ENCODE data around the gene C9orf72. TPM values are rescaled to one million over a fixed set of nuclear protein-coding genes. Genes with fewer than 3 reads are reported as not detected.

The C9orf72 gene
- polyA plus RNA-seq, 12 donors, result 11.8 to 20.9 (median 16.2) TPM; not detected in 1

DNA sequence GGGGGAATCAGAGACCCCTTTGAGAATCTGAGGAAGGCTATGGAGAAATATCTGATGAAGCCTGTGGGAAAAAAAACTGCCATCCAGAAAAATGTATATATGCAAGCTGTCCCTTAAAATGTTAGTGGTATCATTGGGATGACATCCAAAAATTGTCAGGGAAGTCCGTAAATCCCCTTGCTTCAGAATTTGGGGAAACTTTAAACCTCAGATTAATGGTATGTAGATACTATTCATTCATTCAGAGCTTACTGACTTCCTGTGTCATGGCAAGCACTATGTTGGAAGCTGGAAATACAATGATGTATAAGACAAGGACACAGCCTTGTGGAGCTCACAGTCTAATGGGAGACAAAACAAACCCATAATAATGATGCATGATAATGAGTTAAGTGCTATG is 32.8 kb downstream of the C9orf72 start:
- DNase-seq, result no peak

- peak; percentile 76 for DNase-seq
Measured at GRCh38 chr9:27539479-27540441, 33.5 kb downstream of the C9orf72 start.

DNA sequence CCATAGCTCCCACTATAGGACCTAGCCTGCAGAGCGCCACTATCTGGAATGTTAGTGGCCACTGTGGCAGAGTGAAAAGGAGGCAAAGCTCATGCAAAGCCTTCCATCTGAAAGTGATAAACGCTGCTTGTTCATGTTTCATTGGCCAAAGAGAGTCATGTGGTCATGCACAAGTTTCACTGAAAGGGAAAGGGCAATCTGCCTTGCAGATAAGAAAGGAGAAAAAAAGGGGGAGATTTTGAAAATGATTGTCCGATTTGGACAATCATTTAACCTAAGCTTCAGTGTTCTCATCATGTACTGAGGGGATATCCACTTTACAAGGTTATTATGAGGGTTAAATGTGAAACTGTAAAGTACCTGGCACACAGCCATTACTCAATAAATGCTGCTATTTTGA is 34.6 kb downstream of the C9orf72 start:
- DNase-seq, result no peak

DNA sequence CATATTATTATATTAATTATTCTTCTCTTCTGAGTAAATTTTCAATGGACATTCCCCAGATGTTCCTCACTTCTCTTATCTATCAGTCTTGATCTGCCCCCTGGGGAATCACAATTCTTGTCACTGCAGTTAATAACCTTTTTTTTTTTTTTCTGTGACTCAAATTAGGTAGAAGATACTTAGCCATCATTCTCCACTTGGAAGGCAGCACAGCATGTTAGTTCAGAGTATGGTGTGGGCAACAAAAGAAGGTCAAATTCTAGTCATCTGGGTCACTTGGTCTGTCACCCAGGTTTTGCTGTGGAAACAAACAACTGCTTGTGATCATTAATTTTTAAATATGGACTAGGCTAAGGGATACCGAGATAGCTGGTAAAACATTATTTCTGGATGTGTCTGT is 35.5 kb downstream of the C9orf72 start:
- DNase-seq, result no peak

GRCh38 chr9:27537027-27537435 is 36.2 kb downstream of the C9orf72 start:
- no peak for DNase-seq

DNA sequence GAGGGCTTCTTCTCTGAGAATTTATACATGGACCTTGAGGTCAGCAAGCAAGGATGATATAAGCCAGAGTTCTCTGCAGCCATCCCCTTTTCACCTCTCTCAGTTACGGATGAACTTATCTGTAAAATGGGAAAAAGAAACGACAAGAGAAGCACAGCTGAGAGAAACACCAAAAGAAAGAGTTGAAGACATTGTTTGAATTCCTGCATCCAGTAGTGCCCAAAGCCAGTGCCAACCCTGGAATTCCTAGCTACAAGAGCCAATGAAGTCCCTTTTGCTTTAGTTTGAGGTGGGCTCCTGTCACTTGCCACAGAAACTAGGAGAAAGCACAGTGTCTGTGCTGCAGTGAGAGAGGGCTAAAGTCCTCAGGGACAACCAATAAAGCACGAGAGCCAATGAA is 37.1 kb downstream of the C9orf72 start:
- DNase-seq, result no peak

DNA sequence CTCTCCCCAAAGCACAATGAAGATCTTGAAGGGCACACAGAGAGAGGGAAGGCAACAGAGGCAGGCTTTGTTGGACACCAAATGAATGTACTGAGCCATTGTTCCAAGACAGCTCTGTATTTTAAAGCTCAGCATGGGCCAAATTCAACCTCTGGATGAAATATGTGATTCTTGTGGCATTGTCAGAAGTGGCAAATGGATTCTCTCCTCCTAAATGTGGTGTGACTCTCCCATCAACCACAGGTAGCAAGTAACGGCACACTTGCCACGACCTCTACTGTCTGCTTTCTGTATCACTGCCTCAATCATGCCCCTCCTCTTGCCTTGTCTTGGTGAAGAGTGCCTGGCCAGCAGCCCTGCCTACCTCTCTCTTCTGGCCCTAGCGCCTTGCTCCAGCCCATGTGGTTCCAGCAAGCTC is 37.6 kb downstream of the C9orf72 start:
- no peak for DNase-seq

GRCh38 chr9:27534658-27535209 is 38.5 kb downstream of the C9orf72 start:
- DNase-seq, result no peak

DNA sequence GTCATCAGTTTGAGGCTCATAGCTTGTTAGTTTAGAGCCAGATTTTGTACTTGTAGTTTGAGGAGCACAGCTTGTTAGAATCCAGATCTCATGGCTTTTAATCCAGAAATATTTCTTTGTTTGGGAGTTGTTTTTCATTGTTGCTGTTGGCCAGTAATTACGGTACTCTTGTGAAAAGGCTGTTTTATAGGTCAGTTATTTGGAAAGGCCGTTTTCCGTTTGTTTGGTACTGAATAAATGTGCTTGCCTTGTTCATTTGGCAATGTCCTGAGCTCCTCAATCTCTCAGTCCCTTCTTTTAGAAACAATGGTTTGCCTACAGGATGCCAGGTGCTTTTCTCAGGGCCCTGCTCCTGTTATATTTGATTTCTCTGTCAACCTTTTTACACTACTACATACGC is 39.1 kb downstream of the C9orf72 start:
- no peak for DNase-seq

GRCh38 chr9:27533311-27533710 is 40.0 kb downstream of the C9orf72 start:
- DNase-seq, result no peak

DNA sequence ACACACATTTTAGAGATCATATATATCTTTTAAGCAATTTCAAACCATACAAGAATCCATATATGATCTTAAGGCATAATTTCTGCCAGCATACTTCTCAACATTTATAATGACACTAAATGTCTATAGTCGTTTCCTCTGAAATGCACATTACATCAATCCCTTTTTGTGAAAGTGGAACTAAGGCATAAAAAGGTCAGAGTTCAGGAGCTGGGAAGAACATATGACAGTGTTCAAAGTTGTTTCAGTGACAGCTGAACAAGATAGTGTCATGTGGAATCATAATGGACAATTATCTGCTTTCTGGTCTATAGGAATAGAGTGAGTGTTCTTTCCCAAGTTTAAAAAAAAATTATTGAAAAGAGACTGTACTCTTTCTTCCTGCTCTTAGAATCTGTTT is 41.2 kb downstream of the C9orf72 start:
- no peak for DNase-seq

- DNase-seq, result no peak
Measured at GRCh38 chr9:27530915-27531755, 42.1 kb downstream of the C9orf72 start.

- DNase-seq, result peak; percentile 81
Measured at GRCh38 chr9:27529316-27530278, 43.7 kb downstream of the C9orf72 start, which contains the start of gene MOB3B. TSS of gene MOB3B (minus strand) at chr9:27529814. CDS start at chr9:27455550, 74,264 bp downstream.

GRCh38 chr9:27528886-27529315 is 44.4 kb downstream of the C9orf72 start:
- DNase-seq, result peak; percentile 59

GRCh38 chr9:27528076-27528885 is 45.0 kb downstream of the C9orf72 start:
- peak; percentile 65 for DNase-seq

DNA sequence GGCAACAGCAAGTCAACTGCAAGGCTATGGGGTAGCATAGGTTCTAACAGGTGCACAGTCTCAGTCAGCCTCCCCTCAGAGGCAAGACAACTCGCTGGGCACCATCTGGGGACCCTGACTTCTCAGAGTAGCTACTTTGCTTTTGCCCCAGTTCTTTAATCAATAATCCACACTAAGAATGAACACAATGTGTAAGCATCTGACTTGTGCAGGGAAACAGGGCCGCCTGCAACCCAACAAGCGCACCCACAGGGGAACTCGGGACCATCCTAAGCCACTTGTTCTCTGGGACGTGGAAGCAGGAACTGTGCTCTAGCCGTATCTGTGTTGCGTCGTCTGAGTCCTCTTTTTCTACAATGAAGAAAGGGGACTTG is 45.6 kb downstream of the C9orf72 start:
- no peak for DNase-seq

DNA sequence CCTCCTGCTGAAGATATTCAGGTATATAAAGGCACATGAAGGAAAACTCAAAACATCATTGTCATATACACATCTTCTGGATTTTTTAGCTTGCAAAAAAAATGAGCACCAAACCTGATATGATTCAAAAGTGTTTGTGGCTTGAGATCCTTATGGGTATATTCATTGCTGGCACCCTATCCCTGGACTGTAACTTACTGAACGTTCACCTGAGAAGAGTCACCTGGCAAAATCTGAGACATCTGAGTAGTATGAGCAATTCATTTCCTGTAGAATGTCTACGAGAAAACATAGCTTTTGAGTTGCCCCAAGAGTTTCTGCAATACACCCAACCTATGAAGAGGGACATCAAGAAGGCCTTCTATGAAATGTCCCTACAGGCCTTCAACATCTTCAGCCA is 49.0 kb downstream of the C9orf72 start, which contains the start of gene IFNK:
Gene IFNK (plus strand): TSS at position 55 of the 400 bp plus-strand sequence. CDS start 47 bp downstream, at position 102.
- no peak for DNase-seq

DNA sequence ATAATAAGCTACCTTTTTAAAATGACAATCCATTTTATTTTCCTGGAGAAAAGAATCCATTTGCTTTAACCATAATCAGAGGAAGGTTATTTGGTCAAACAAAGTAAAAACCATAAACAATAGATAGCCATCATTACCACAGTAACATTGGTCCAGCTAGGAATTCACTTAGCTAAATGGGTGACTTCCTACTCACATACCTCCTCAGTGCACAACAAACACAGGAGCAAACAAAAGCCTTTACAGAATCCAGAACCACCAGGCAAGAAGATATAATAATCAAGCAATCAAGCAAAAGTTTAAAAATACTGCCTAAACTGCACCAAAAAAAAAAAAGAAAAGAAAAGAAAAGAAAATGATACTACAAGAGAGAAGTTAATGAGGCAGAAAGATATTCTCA is 50.1 kb downstream of the C9orf72 start:
- no peak for DNase-seq

- no peak for DNase-seq
Measured at GRCh38 chr9:27520986-27521385, 52.3 kb downstream of the C9orf72 start.
